NCI-H2107 treated with DMSO at 0.1 percent for 48 hours (cell line): ENCODE data around the gene DNAJB1.
"Not testable (repeated sequence)": the region's sequence is repeated elsewhere in the genome, so short reads cannot be mapped to it uniquely, and the experiment has no call there.

Experiments
- DNase-seq: peaks from one replicate; lab custom pipeline; 2025; ENCODE audit not compliant: unreplicated experiment; lab: John Stamatoyannopoulos, UW

The DNAJB1 gene

DNA sequence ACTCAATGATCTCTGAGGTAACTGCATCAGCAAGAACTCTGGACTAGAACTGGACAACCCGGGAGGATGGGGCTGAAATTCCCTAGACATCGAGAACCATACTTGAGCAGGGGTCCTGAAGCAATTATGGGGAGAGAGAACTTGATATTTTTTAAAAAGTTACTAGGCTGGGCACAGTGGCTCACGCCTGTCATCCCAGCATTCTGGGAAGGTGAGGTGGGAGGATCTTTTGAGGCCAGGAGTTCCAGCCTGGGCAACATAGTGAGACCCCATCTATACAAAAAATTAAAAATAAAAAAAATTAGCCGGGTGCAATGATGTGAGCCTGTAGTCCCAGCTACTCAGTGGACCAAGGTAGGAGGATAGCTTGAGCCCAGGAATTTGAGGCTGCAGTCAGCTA lies 2.3 kb upstream of the DNAJB1 start:
- no peak for DNase-seq

DNA sequence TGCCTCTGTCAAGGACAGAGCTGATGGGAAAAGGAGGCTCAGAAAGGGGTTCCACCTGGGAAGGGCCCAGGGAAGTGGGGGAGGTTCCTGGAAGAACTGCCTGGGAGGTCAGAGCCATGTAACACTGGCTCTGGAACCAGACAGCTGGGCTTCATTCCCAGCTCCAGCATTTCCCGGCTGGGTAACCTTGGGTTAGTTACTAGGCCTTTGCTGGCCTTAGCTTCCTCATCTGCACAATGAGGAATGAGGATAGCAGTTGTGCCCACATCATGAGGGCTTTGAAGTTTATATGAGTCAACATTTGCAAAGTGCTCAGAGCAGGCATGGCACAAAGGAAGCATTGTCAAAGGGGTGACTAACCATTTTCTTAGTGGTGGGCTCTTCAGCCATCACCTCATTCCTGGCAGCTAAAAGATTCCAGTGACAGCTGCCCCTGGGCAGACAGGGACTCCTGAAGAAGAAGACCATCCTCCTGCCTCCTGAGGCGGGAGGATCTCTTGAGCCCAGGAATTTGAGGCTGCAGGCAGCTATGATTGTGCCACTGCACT lies 1.7 kb upstream of the DNAJB1 start:
- no peak for DNase-seq

DNA sequence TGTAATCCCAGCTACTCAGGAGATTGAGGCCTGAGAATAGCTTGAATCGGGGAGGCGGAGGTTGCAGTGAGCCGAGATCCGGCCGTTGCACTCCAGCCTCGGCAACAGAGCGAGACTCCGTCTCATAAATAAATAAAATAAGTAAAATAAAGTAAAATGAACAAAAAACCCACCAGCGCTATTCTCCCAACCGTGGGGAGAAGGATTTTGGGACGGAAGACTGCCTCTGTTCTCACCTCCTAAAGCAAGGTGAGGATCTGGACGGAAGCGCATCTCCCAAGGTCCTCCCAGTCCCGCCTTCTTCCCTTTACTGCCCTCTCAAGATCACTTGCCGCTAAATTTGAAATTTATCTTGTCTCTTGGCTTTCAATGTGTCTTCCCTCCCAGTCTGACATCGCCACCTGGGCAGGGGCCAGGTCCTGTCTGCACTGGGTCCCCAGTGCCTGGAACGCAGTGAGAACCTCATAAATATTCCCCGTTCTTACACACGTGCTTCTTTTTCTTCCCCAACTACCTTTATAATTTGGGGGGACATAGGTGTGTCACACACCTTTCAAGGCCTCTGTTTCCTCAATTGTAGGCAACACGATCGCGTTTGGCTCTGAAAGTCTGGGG lies 1.2 kb upstream of the DNAJB1 start:
- no peak for DNase-seq

DNA sequence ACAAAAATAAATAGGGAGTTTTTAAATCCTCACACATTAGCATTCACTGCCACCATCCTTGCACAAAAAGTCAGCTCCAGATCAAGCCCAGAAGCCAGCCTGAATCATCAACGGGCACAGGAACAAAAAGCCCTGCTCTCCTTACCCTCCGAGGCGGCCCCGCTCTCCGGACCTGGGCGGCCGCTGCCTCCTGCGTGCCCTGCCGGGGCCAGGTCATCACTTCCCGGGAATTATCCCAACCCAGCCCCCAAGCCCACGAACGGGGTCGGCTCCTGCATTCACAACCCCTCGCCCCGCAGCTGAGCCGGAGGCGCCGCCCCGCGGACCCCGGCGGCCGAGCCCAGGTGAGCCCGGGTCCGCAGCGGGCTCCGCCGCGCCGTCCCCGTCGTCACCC lies 754 bp downstream of the DNAJB1 start:
- DNase-seq, result no peak

DNA sequence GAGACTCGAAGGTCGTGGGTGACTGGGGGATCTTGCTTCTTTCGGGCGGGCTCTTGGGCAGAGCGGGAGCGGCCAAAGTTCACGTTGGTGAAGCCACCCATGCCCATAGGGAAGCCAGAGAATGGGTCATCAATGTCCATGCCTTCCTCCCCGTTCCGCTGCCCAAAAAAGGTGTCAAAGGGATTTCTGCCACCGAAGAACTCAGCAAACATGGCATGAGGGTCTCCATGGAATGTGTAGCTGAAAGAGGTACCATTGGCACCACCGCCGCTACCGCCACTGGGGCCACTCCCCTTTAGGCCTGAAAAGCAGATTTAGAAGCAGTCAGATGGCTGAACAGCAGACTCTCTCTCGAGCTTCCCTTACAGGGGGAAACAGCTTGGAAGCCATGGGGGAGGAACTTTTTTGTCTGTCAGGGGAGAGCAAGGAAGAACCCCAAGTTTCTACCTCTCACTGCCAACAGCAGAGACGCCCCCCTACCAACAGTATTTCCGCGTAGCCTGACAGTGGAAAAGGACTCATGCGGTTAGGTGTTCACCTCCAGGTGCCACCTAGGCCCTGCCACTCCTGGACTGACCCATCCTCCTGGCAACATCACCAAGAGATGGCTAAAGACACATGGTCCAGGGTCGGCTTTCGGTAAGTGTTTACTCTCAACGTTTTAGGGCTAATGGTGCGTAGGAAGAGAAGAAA lies 1.3 kb downstream of the DNAJB1 start:
- DNase-seq, result no peak

DNA sequence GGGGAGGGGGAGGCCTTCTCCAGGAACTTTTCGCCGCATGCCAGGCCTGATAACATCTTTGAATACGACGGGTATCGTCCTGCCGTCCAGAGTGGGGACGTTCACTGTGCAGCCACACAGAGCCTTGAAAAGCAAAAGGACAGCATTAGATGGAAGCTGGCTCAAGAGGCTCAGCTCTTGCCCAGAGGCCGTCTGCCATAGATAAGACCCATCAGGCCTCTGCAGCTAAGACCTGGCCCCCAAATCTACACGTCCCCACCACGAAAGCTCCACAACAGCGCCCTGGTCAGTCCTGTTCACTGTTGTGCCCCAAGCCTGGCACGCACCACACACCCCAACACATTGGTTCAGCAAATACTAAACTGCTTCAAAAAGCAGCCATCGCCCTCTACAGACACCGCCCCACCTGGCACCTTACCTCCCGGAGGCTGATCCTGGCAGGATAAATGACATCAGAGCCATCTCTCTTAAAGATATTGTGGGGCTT lies 2.1 kb downstream of the DNAJB1 start:
- DNase-seq, result no peak

DNA sequence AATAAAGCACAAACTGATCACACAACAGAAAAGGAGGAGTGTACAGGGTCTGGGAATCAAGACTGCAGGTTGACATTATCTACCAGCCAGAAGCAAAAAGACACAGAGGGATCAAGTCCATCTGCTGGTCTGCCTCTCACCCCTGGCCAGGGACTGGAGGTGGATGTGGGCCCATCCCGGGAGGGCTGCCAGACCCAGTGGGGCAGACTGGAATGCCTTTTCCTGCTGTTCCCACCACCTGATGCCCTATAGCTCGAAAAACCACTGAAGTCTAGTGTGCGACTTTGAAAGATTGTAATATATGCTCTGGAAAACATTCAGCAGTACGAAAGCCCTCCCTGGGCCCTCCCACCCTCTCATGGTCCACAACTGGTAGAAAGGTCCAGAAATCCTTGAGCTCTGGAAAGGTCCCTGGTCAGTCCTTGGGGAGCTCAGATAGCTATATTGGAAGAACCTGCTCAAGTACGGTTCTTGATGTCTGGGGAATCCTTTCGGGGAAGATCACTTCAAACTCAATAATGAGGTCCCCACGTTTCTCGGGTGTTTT lies 2.6 kb downstream of the DNAJB1 start:
- DNase-seq, result no peak

DNA sequence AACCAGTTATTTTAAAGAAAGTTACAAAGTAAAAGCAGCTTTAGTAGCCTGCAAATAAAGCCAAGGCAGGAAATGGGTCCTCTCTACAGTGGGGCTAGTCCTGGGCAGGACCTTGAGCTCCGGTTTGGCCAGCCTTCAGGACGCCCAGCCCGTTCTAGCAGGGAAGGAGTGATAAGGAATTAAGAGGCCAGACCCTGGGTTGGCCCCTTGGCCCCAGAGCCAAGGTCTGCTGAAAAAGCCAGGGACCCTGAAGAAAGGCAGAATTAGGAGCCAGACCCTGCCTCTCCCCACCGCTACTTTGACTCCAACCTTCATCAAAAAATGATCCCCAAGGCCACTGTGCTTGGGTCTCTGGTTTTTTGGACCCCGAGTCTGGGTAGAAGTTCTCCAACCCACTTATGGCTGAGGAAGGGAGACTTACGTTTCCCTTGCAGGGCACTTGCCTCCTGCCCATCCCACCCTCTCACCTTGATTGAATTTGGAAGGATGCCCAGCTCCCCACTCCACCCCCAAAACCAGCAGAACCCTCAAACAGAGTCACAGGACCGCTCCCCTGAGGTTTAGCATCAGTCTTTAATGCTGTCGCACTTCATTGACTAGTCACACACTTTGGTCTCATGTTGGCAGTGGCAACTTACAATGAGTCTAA lies 3.9 kb downstream of the DNAJB1 start:
- DNase-seq, result no peak

DNA sequence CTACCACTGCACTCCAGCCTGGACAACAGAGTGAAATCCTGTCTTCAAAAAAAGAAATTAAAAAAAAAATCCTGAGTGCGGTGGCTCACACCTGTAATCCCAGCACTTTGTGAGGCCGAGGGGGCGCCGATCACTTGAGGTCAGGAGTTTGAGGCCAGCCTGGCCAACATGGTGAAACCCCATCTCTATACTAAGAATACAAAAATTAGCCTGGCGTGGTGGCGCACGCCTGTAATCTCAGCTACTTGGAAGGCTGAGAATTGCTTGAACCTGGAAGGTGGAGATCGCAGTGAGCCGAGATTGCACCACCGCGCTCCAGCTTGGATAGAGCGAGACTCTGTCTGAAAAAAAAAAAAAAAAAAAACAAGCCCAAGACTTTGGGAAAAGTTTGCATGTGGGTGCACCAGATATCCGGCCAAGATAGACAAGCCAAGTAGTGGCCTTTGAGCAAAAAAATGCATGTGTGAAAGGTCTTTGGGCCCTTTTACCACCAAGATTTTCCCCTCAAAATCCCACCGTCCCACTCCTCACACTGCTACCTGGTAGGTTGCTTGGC lies 5.7 kb downstream of the DNAJB1 start:
- no peak for DNase-seq

DNA sequence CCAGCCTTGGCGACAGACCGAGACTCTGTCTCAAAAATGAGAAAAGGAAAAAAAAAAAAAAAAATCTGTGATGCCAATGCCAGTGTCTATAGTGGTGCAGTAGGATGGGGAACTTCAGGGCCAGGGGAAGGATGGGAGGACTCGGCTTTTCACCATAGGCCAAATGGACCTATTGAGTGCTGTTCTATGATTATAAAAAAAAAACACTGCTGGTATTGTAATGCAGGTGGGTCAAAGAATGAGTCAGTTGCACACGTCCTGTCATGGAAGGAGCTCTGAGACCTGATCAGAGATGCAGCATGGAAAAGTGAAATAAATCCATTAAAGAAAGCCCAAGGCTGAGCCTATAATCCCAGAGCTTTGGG lies 7.0 kb downstream of the DNAJB1 start:
- no peak for DNase-seq

DNA sequence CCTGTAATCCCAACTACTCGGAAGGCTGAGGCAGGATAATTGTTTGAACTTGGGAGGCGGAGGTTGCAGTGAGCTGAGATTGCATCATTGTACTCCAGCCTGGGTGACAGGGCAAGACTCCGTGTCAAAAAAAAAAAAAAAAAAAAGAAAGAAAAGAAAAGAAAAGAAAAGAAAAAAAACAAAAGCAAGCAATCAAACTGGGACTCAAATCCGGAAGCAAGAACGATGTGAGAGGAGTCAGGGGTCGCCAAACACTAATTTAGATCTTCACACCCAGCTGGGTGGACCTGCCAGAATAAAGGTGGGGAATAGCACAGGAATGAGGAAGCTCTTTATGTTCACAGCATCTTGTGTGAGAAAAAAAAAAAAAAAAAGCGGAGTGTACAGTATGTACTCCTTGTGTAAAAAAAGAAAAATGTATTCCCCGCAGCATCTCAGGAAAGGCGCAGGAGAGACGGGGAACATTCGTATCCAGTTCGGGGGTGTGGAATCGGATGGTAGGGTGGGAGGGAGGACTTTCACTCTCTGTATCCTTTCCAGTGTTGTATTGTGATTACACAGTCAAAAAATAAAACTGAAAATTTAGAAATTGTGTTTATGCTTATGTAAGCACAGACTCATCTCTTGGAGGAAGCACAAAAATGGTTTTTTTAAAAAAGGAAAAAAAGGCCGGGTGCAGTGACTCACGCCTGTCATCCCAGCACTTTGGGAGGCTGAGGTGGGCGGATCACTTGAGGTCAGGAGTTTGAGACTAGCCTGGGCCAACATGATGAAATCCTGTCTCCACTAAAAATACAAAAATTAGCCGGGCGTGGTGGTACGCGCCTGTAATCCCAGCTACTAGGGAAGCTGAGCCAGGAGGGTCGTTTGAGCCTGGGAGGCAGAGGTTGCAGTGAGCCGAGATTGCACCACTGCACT lies 7.6 kb downstream of the DNAJB1 start:
- DNase-seq, result no peak

DNA sequence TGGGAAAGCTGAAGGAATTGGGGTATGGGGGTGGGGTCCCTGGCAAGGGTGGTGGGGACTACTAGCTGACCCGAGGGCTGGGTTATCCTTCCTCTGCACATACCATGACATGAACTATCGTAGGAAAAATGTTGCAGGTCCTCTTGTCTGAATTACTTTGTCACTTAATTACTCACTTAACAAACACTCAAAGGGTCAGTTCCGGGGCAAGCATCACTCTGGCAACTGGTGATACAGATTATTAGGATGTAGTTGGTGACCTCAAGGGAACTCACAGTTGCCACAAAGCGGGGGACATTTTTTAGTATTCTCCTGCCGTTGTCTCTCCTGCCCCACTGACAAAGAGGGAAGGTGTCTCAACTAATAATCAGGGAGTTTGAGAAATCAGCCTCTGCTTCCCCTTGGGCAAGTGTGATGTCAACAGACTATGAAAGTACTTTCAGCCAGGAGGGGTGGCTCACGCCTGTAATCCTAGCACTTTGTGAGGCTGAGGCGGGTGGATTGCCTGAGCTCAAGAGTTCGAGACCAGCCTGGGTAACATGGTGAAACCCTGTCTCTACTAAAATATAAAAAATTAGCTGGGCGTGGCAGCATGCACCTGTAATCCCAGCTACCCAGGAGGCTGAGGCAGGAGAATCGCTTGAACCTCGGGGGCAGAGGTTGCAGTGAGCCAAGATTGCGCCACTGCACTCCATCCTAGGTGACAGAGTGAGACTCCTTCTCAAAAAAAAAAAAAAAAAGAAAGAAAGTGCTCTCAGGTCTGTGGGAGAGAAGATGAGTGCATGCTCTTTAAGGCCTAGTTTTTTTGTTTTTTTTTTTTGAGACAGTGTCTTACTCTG lies 10.3 kb downstream of the DNAJB1 start:
- no peak for DNase-seq

DNA sequence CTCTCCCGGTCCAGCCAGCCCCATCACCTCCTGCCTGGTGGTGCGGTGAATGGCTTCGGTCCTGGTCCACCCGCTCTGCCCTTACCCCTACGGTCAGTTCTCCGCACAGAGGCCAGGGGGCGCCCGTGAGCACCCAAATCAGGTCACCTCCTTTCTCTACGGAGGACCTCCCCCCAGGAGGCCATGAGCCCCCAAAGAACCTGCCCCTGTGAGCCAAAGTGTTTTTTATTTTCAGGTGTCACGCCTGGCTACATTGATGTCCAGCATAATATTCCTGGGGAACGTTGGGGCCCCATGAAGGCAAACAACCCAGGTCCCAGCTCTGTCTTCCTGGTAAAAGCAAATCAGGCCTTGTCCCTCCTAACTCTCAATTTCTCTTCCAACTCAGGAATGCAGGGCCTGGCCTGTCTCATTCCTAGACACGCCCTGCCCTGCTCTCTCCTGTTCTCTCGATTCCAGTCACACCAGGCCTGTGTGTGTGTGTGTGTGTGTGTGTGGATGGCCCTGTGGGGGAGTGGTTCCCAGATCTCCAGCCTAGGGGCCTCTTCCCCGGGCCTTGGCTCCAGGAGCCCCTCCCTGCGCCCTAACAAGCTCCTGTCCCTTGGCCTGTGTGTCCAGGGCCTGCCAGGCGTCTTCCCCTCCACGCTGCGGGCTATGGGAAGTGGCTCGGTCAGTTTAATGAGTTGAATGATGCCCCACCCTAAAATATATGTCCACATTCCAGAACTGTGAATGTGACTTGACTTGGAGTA lies 12.5 kb downstream of the DNAJB1 start:
- no peak for DNase-seq

DNA sequence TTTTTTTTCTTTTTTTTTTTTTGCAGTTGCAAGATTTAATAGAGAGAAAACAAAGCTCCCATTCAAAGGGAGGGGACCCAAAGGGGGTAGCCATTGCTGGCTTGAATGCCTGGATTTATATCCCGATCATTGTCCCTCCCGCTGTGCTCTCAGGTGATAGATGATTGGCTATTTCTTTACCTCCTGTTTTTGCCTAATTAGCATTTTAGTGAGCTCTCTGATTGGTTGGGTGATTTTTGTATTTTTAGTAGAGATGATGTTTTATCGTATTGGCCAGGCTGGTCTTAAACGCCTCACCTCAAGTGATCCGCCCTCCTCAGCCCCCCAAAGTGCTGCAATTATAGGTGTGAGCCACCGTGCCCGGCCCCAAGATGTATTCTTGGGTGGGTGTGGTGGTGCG lies 13.6 kb downstream of the DNAJB1 start:
- DNase-seq, result not testable (repeated sequence)

DNA sequence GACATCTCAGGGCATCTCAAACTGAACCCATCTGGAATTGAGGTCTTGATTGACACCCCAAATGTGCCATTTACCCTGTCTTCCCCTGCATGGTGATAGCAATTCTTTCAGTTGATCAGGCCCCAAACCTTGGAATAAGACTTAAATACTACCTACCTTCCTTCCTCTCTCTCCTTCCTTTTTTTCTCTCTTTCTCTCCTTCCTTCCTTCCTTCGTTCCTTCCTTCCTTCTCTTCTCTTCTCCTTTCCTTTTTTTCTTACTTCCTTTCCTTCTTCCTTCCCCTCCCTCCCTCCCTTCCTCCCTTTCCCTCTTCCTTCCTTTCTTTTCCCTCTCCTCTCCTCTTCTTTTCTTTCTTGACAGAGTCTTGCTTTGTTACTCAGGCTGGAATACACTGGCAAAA lies 14.9 kb downstream of the DNAJB1 start:
- DNase-seq, result no peak

DNA sequence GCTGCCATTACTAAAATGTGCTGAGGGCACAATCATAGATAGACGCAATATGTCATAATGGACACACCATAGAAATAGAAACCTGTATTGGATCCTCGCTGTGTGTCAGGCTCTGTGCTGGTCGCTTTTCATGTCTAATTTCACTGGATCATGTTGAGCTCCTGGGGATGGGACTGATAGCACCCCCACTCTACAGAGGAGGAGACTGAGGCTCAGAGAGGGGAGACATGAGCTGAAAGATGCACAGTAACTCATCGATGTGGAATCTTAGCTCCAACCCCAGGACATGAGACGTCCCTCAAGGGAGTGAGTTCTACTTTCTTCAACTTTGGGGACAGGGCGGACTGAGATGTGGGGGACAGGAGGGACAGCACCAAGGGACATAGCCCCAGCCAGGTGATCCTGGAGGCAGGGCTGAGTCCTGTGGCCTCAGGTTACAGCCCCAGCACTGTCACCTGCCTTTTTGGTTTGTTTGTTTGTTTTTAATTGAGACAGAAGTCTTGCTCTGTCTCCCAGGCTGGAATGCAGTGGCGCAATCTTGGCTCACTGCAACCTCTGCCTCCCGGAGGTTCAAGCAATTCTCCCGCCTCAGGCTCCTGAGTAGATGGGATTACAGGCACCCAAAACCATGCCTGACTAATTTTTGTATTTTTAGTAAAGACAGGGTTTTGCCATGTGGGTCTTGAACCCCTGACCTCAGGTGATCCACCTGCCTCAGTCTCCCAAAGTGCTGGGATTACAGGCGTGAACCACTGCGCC lies 15.7 kb downstream of the DNAJB1 start:
- no peak for DNase-seq

DNA sequence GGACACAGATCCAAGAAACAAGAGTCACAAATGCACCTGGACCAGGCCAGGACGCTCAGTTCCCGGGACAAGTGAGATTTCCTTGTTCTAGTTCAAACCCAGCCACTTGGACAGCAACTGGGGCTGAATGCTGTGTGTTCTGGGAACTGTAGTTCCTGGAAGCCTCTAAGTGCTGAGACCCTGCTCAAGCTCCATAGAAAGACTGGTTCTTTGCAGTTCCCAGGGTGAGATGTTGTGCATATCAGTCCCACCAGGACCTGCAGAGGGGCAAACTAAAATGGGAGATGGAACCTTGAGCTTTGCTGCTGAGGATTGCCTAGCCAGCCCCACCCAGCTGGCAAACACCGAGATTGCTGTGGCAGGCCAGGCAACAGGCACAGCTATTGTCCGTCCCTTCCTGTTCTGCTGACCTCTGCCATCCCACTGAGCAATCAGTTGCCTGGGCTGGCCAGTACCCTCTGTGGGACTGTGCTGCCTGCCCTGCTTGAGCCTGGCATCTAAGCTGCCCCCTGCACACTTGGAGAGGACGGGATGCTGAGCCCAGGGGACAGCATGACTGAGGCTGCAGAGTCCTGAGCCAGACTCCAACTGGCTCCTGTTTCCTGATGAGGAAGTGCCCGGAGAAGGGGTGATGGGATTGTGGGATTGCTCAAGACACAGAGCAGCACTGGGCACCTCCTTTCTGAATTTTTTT lies 20.8 kb downstream of the DNAJB1 start:
- no peak for DNase-seq

DNA sequence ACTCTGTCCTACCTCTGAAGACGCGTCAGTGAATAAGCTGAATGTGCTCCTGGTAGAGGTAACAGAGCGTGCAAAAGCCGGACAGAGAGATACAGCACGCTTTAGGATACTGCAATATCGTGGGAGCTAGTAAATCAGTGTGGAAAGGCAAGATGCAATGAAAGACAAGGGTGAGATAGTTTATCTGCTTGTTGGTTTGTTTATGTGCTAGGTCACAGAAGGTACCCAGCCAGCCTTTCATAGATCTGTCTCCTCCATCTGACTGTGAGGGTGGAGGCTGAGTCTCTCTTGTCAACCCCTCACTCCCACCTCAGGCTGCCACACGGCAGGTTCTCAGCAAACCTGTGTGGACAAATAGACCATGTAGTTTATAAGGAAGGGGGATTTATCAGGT lies 21.4 kb downstream of the DNAJB1 start:
- no peak for DNase-seq
